KBM-7 (cell line): ENCODE results near the gene TLE4.

Source experiments
- DNase-seq: peaks from one replicate; pipeline ENCODE4 v3.0.0-alpha.2; 2015
- in situ Hi-C: fragments of 300-500 bp; cut with MboI; formaldehyde crosslinking; loops from 2 replicates; pipeline ENCODE4 v1.14.3; 2020; ENCODE audit warnings: low sequenced_read_pairs, low pct_unique_long_range_greater_than_20kb, mixed read lengths

Gene TLE4

DNA sequence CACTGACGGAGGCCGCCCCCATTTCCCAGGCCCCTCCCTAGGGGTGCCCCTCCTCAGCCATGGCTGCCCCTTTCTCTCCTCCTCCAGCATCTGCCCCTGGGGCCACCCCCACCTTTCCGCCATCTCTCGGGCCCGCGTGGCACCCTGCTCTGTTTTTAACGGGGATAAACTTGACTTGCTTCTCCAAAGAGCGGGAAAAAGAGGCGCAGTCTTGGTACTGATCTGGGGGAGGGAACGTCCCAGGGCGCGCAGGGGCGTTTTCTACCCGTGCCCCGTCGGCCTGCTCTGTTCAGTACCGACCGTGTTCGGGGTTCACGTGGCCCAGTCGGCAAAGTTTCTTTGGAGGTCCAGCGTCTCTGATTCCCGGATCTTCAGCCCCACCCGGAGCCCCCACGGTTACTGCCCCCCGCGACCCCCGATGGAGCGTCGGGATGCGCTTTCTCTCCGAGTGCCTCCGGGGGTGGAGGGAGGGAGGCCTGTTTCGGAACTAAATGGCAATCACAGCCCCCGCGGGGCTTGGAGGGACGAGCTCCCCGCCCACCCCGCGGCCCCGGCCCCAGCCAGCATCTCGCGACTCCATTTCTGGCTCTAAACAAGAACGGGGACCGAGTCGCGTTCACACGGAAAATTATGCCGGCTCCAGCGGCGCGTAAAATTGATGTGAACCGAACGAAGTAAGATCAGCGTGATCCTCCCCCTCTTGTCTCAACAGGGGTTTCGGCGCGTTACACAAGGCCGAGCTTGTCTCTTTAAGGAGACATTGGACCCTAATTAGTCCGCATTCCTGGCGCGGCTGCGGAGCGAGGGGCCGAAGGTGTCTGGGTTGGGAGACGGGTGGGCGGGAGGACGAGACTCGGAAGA, 1.1 kb upstream of the TLE4 start:
- in situ Hi-C loops: no loop called here
- DNase-seq: no peak

DNA sequence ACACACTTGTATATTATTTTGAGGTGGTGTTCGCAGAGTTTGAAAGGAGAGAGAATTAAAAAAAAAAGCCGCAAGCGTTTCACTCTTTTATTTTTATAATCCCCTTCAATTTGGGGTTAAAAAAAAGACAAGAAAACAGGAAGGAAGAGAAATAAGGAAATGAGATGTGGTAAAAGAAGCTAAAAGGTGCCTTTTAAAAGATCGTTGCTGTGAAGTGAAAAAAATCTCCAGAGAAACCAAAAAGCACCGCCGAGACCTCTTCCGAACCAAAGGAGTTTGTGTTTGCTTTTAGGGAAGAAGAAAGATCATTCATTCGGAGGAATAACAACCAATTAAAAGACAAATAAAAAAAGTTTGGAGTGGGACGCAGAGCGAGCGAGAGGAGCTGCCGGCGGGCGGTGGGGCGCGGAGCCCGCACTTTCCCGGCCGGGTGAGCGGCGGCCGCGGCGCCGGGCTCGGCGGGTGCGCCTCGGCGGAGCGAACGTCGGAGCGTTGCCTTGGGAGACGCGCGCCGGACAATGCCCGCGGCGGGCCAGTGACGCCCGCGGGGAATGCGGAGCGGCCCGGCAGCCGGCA, 355 bp downstream of the TLE4 start:
- in situ Hi-C loops: no loop called here
- DNase-seq: no peak

DNA sequence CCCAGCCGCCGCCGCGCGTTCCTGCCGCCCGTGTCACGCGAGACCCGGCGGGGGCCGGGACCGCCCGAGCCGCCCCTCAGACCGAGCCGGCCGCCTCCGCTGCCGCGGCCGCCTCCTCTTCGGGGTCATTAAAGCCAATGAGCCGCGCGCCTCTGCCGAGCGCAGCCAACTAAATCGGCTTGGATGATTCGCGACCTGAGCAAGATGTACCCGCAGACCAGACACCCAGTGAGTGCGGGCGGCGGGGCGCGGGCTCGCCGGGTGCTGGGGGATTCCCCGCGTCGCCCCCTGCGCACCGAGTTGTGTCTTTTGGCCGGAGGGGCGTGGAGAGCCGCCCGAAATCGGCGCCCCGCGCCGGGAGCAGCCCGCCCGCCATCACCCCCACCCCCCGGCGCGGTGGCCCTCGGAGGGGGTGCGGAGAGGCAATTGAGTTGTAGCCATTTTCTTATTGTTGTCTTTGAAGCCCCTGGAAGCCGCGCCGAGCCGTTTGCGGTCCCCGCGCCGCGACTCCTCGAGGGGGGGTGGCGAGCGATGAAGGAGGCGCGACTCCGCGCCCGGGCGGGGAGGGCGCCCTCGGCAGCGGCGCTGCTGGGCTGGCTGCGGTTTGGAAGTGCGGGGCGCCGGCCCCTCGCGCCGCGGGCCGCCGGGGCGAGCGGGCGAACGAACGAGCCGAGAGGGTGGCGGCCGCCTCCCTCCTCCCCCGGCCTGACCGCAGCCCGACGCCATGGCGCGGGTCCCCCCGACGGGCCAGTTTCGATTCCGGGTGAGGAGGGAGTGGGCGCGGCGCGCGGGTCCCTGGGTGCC, 1.0 kb downstream of the TLE4 start:
- peak; percentile 31 for DNase-seq
- in situ Hi-C loops: no loop called here

- no peak for DNase-seq
- in situ Hi-C loops: no loop called here
Observed at GRCh38 chr9:79573412-79573923, 1.7 kb downstream of the TLE4 start.

DNA sequence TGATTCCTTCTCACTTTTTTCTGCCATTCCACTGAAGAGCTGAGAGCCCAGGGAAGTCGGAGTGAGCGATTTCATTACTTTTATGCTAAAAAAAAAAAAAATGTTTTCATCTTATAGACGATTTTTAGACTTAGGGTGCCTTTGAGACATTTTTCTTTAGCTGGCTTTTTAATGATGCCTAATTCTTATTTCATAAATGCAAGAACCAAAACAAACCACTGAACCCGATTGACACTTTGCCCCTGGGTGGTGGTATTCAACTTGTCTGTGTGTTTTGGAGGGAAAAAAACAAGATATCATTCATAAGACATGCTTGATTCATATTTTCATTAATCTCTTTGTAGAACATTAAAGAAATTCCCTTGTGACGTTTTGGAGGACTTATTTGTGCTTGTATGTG, 2.4 kb downstream of the TLE4 start:
- DNase-seq: no peak
- in situ Hi-C loops: no loop called here

DNA sequence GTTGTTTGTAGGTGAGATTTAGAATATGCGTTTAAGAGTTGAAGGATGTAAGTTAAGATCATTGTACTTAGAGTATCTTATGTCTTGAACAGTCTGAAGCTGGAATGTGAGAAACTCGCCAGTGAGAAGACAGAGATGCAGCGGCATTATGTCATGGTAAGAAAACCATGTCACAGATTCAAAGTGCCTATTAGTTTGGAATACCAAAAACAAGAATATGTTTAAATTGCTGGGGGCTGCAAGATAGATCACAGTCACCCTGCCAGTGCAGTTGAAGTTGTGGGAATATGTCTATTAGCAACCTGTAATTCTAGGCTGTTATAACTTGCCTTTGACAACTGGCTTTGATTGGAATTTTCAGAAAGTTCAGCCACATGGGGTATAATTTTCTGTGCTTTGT, 3.0 kb downstream of the TLE4 start:
- DNase-seq: no peak
- in situ Hi-C loops: no loop called here

DNA sequence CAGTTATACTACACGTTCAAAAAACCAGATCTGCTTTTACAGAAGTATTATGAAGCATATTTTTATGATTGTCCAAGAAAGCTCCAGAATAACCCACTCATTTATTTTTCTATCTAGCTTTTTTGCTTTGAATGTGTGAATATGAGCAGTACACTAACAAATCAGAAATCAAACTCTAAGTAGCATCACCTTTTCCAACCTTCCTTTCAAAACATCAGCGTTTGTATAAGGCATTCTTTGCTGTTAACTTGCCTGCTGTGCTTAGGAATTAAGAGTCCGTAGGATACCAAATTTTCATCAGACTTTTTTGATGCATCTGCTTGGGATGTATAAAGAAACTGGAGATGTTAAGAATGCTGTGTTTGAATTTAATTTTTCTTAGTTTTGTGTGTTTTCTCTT, 3.8 kb downstream of the TLE4 start:
- in situ Hi-C loops: no loop called here
- no peak for DNase-seq

GRCh38 chr9:79577969-79578723, 6.4 kb downstream of the TLE4 start:
- no peak for DNase-seq
- in situ Hi-C loops: no loop called here

DNA sequence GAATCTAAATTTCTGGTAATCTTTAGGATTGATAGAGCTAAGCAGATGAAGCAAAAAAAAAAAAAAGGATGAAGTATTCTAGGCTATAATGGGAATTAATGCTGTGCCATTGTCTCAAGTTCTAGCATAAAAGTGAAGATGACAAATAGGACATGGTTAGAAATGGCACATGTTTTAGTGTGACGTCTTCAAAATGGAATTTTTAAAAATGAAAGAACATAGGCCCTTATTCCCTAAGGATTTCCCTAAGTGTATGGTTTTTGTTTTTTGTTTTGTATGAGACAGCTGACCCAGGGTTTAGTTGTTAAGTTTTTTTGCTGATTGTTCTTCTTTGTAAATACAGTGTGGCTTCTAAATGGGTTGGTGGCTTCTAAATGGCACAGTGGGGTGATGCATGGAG, 7.1 kb downstream of the TLE4 start:
- no peak for DNase-seq
- in situ Hi-C loops: no loop called here

GRCh38 chr9:79579624-79580023, 7.9 kb downstream of the TLE4 start:
- in situ Hi-C loops: no loop called here

DNA sequence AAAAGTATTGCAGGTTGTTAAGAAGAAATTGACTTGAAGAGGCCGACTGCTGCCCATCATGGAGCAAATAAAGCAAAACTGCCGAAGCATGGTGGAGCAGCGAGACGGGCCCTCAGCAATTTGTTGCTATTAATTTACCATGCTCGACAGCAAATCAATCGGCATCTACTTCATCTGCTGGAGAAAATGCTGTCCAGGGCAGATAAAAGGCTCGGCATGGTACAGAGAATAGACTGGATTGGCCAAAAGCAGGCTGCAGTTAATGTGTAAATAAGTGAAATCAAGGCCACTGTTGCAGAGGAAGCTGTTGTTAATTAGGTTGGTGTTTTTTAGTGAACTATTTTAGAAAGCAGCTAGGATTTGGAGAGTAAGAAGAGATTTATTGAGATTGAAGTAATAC, 8.3 kb downstream of the TLE4 start:
- no peak for DNase-seq
- in situ Hi-C loops: no loop called here

More at GRCh38 chr9:79579624-79580023, 7.9 kb downstream of the TLE4 start:
- DNase-seq: no peak

- in situ Hi-C loops: no loop called here
- DNase-seq: no peak
Observed at GRCh38 chr9:79581388-79581787, 9.6 kb downstream of the TLE4 start.

- peak; percentile 57 for DNase-seq
- in situ Hi-C loops: no loop called here
Observed at GRCh38 chr9:79581794-79582193, 10.0 kb downstream of the TLE4 start.

DNA sequence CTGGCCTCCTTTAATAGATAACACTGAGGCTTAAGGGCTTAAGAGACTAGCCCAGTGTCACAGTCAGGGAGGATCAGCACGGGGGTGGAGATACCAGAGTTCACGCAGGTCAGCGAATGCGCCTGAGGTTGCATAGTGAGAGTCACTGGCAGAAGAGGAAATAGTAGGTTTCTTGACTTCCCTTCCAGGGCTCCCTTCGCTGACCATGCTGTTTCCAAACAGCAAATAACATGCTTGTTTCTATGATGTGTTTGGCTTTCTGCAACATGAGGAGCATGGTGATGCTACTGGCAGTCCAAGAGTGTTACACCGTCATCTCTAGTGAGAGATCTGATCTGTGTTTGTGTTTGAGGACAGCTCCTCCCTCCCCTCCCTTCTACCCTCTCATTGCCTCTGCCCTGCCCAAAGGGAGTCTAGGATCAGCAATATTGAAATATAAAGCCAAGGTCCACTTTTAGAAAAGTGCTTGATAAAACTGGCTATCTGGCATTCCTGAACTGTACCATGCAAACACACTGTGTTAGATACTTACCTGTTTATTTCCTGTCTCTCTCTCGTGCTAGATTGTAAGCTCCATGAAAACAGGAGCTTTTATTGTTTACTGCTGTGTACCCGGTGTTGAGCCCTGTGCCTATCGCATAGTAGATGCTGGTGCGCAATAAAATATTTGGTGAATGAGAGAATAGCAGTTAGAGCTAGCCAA, 12.3 kb downstream of the TLE4 start:
- DNase-seq: peak; percentile 73
- in situ Hi-C loops: no loop called here

DNA sequence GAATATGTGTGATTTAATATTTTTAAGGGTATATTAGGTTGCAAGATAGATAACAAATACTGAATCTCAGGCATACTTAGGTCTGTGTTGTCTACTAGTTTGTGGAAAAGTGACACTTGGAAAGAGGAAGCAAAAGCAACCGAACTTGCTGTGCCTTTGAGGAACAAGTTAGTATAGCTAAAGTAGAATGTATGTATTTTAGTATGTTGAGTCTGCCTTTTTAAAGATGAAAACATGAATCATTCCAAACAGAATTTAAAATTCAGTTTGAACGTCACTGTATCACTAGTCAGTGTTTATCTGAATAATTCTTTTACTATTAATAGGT, 12.9 kb downstream of the TLE4 start:
- DNase-seq: peak; percentile 44
- in situ Hi-C loops: no loop called here

DNA sequence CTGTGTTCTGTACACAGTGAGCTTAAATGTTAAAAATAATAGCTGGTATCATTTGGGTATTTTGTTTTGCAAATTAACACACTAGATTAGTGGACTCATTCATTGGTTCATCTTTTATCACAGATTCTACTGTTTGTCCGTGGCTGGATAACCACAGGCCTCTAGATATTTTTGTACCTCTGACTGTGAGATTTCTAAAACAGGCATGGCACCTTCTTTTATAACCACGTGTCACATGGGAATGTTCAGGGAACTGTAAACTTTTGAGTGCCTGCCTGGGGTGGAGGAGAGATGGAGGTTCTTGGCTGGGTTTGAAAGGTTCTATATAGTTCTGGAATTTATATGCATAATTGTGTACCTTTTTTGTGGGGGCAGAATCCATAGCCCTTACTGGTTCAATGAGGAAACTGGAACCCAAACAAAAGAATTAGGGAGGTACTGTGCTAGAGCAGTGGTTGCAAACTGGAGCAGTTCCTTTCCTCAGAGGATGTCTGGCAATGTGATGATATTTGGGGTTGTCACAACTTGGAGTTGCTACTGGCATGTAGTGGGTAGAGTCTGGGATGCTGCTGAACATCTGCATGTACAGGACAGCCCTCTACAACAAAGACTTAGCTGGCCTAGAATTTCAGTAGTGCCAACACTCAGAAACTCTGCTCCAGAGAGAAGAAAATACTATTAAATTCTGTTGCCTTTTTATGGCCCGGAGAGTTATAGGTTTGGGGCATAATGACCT, 16.9 kb downstream of the TLE4 start:
- DNase-seq: no peak
- in situ Hi-C loops: no loop called here

DNA sequence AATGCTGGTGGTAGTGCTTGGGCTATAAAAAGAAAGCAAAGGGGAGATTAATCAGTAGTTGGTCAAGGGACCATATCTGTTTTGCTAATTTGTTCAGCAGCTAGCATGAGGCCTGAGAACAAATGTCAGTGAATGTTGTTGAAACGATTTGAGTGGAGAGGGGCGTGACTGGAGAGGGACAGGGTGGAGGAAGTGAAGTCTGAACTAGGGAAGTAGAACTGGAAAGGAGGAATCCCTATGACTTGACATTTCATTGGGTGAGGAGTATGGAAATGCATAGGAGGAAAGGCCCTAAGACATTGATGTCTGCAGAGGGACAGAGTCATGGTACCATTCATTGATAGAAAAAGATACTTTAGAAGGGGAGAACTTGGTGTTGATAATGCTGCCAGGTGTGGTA, 19.7 kb downstream of the TLE4 start:
- in situ Hi-C loops: no loop called here
- no peak for DNase-seq
